ENCODE results near the gene SOWAHC.

The SOWAHC gene

GRCh38 chr2:109644571-109645275, 30.6 kb downstream of the SOWAHC start:
- no peak for FAIRE-seq

GRCh38 chr2:109645412-109646184, 31.4 kb downstream of the SOWAHC start:
- no peak for DNase-seq (ENCODE audit: insufficient read length, low spot score)

More at GRCh38 chr2:109644571-109645275, 30.6 kb downstream of the SOWAHC start:
- no peak for DNase-seq (ENCODE audit: insufficient read length, low spot score)

GRCh38 chr2:109646961-109647360, 32.8 kb downstream of the SOWAHC start:
- no peak for FAIRE-seq
- no peak for DNase-seq (ENCODE audit: insufficient read length, low spot score)

More at GRCh38 chr2:109645412-109646184, 31.4 kb downstream of the SOWAHC start:
- no peak for FAIRE-seq

- FAIRE-seq (no peak), DNase-seq (ENCODE audit: insufficient read length, low spot score) (no peak)
Observed at GRCh38 chr2:109647636-109648035, 33.5 kb downstream of the SOWAHC start.

GRCh38 chr2:109648041-109648527, 33.9 kb downstream of the SOWAHC start:
- no peak for DNase-seq (ENCODE audit: insufficient read length, low spot score)
- no peak for FAIRE-seq

GRCh38 chr2:109649736-109650695, 35.9 kb downstream of the SOWAHC start:
- FAIRE-seq: no peak
- no peak for DNase-seq (ENCODE audit: insufficient read length, low spot score)

- DNase-seq (ENCODE audit: insufficient read length, low spot score) (no peak), FAIRE-seq (no peak)
Observed at GRCh38 chr2:109654326-109655050, 40.3 kb downstream of the SOWAHC start.

GRCh38 chr2:109655287-109655686, 41.1 kb downstream of the SOWAHC start:
- no peak for DNase-seq (ENCODE audit: insufficient read length, low spot score)
- no peak for FAIRE-seq

GRCh38 chr2:109659396-109660045, 45.4 kb downstream of the SOWAHC start:
- DNase-seq (ENCODE audit: insufficient read length, low spot score) (no peak), FAIRE-seq (no peak)

- DNase-seq (ENCODE audit: insufficient read length, low spot score) (no peak), FAIRE-seq (no peak)
Observed at GRCh38 chr2:109660046-109660860, 46.1 kb downstream of the SOWAHC start.

- DNase-seq (ENCODE audit: insufficient read length, low spot score) (no peak), FAIRE-seq (no peak)
Observed at GRCh38 chr2:109662889-109663288, 48.7 kb downstream of the SOWAHC start.

GRCh38 chr2:109663721-109664120, 49.6 kb downstream of the SOWAHC start:
- FAIRE-seq (no peak), DNase-seq (ENCODE audit: insufficient read length, low spot score) (no peak)

- FAIRE-seq: no peak
- DNase-seq (ENCODE audit: insufficient read length, low spot score): no peak
Observed at GRCh38 chr2:109666466-109666865, 52.3 kb downstream of the SOWAHC start.
